Brain microvascular endothelial cell (primary cell): ENCODE measurements around the gene OR2V1.
A peak's percentile ranks its signal among the peaks of the same experiment; 100 is the strongest.

Source experiments
- DNase-seq: peaks from one replicate; pipeline ENCODE4 v3.0.0-alpha.2; 2020
- H3K27ac ChIP-seq: fragments of 250-450 bp; sonication (Bioruptor Pico); 2 replicates; pipeline ENCODE4 v1.5.1; 2020; ENCODE audit warnings: mild to moderate bottlenecking, moderate library complexity
- H3K27me3 ChIP-seq: fragments of 250-450 bp; sonication (Bioruptor Pico); replicated peaks from 2 replicates; pipeline ENCODE4 v1.5.1; 2020; ENCODE audit warnings: mild to moderate bottlenecking
- H3K36me3 ChIP-seq: fragments of 250-450 bp; sonication (Bioruptor Pico); replicated peaks from 2 replicates; pipeline ENCODE4 v1.5.1; 2020; ENCODE audit warnings: mild to moderate bottlenecking
- H3K4me3 ChIP-seq: 2 replicates; pipeline ENCODE4 v1.5.1; 2011; ENCODE audit warnings: low read depth, mild to moderate bottlenecking, control low read depth, low read length, moderate library complexity
- in situ Hi-C: cut with HindIII; loops from 2 replicates; pipeline ENCODE4 v1.10.0; 2017; ENCODE audit warnings: low sequenced_read_pairs, low pct_ligation_motif_present
- TF ChIP-seq, protein P1 (sequence below): IDR thresholded peaks from 2 replicates; pipeline ENCODE4 v1.5.1; 2011; ENCODE audit warnings: low read depth, mild to moderate bottlenecking, moderate library complexity, low read length, control low read depth, inconsistent platforms; ENCODE audit errors: missing control alignments

OR2V1 gene

GRCh38 chr5:181142054-181142453, 11.1 kb upstream of the OR2V1 start:
- no peaks in the 10 kb centered on the region for H3K36me3 ChIP-seq
- no peaks in the 10 kb centered on the region for H3K27me3 ChIP-seq
- no peak for DNase-seq
- H3K4me3 ChIP-seq, result no peak overlapping the region
- H3K27ac ChIP-seq, result no peak overlapping the region
- in situ Hi-C loops, result no loop called here
- TF ChIP-seq, protein P1, sequence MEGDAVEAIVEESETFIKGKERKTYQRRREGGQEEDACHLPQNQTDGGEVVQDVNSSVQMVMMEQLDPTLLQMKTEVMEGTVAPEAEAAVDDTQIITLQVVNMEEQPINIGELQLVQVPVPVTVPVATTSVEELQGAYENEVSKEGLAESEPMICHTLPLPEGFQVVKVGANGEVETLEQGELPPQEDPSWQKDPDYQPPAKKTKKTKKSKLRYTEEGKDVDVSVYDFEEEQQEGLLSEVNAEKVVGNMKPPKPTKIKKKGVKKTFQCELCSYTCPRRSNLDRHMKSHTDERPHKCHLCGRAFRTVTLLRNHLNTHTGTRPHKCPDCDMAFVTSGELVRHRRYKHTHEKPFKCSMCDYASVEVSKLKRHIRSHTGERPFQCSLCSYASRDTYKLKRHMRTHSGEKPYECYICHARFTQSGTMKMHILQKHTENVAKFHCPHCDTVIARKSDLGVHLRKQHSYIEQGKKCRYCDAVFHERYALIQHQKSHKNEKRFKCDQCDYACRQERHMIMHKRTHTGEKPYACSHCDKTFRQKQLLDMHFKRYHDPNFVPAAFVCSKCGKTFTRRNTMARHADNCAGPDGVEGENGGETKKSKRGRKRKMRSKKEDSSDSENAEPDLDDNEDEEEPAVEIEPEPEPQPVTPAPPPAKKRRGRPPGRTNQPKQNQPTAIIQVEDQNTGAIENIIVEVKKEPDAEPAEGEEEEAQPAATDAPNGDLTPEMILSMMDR, result no peak

- in situ Hi-C loops, result no loop called here
- no peaks in the 10 kb centered on the region for H3K36me3 ChIP-seq
- no peak overlapping the region for H3K4me3 ChIP-seq
- no peak for DNase-seq
- H3K27me3 ChIP-seq, result no peaks in the 10 kb centered on the region
- TF ChIP-seq, protein P1, result no peak
- no peak overlapping the region for H3K27ac ChIP-seq
These were observed 9.8 kb upstream of the OR2V1 start for GRCh38 chr5:181140766-181141165.

DNA sequence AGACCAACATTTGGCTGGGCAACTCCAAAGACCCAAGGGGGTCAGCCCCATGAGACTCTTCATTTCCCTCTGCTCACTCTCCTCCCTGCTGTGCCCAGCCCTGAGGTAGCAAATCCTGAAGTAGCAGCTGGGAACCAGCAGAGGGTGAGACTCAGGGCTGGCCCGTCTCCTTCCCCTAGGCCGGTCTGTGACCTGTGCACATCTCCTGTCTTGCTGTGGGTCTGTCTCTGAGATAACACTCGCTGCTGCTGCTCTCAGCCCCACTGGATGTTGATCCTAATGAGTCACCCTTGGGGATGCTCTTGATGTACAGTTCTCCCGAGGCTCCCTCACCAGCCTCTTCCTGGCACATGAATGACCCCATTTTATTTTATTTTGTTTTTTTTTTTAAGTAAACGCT, 7.3 kb upstream of the OR2V1 start:
- no peaks in the 10 kb centered on the region for H3K27me3 ChIP-seq
- H3K4me3 ChIP-seq, result no peak overlapping the region
- no peaks in the 10 kb centered on the region for H3K36me3 ChIP-seq
- H3K27ac ChIP-seq, result no peak overlapping the region
- in situ Hi-C loops, result no loop called here
- TF ChIP-seq, protein P1, result peak; percentile 36
- DNase-seq, result peak; percentile 71

DNA sequence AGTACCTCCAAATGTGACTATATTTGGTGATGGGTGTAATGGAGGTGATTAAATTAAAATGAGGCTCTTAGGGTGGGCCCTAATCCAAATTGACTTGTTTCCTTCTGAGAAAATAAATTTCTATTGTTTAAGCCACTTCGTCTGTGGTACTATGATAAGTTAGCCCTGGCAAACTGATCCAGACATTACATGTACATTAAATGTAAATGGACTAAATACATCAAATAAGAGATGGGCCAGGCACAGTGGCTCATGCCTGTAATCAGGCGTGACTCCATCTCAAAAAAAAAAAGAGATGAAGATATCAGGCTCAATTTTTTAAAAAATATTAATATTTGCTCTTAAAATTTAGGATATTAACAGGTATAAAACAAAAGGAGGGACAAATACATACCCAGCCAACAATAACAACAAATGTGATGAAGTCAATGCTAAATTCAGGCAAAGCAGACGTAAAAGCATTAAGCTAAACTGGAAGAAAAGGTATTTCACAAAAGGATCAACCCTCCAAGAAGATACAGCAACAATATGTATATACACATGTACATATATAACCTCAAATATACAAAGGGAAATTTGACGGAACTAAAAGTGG, 5.5 kb upstream of the OR2V1 start:
- H3K4me3 ChIP-seq, result no peak overlapping the region
- H3K36me3 ChIP-seq, result no peaks in the 10 kb centered on the region
- DNase-seq, result no peak
- TF ChIP-seq, protein P1, result no peak
- in situ Hi-C loops, result no loop called here
- H3K27ac ChIP-seq, result no peak overlapping the region
- H3K27me3 ChIP-seq, result no peaks in the 10 kb centered on the region

DNA sequence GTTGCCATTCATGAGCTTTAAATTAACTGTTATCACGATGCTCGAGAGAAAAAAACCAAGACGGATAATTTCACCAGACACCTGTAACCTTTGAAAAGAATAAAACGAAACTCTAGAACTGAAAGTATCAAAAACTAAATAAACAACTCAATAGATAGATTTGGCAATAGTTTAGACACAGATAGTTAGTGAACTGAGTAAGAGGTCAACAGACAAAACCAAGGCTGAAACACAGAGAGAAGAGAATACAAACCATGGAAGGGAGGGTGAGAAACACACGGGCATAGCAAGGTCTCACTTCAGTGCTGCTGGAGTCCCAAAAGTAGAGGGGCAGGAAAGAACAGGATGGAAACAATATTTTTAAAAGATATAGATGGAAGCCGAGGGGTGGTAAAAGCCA, 3.3 kb upstream of the OR2V1 start:
- H3K4me3 ChIP-seq, result no peak overlapping the region
- H3K36me3 ChIP-seq, result no peaks in the 10 kb centered on the region
- in situ Hi-C loops, result no loop called here
- peaks cover 2% of the 10 kb centered on the region for H3K27me3 ChIP-seq
- H3K27ac ChIP-seq, result no peak overlapping the region
- TF ChIP-seq, protein P1, result no peak
- DNase-seq, result no peak

DNA sequence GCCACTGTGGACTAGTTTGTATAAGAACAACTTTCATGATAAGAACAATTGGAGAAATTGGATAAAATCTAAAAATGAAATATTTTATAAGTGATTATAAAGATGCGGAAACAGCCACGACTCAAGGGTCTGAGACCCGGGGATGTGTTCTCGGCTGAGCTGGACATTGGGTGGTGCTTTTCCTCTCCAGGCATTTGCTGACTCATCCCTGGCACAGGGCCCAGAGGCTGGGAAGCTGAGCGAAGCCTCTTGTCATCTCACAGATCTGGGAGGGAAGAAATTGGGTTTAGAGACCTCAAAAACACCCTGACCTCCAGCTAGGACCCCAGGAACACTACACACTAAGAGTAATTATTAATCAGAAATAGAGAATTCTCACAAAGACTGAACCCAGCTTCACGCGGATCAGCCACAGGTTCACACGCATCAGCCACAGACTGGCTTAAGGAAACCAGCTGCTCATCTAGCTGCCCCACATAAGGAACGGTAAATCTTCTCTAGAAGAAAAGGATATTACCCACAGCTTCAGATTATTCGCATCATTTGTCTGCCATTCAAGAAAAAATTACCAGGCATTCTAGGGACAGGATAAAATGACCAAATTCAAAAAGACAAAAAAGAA, 2.8 kb upstream of the OR2V1 start:
- in situ Hi-C loops, result no loop called here
- H3K27me3 ChIP-seq, result peaks cover 2% of the 10 kb centered on the region
- no peak overlapping the region for H3K4me3 ChIP-seq
- TF ChIP-seq, protein P1, result no peak
- H3K36me3 ChIP-seq, result no peaks in the 10 kb centered on the region
- H3K27ac ChIP-seq, result no peak overlapping the region
- DNase-seq, result peak; percentile 85
